IPS DF 6.9 (cell line): ENCODE data around the gene SMIM9.

Experiments used
- DNase-seq: peaks from one replicate; pipeline ENCODE4 v3.0.0-alpha.2; 2013; ENCODE audit warnings: low read depth, low spot score
- H3K27ac ChIP-seq: one replicate; pipeline ENCODE4 v1.5.1; 2013; ENCODE audit warnings: low read length, control low read depth
- H3K27me3 ChIP-seq: 2 replicates; pipeline ENCODE4 v1.6.1; 2013; ENCODE audit warnings: mild to moderate bottlenecking, low read length; ENCODE audit not compliant: control insufficient read depth, insufficient read depth
- H3K36me3 ChIP-seq: 2 replicates; pipeline ENCODE4 v1.6.1; 2013; ENCODE audit warnings: low read length; ENCODE audit not compliant: control insufficient read depth, insufficient read depth
- H3K4me1 ChIP-seq: 2 replicates; pipeline ENCODE4 v1.6.1; 2013; ENCODE audit warnings: low read length; ENCODE audit not compliant: control insufficient read depth, insufficient read depth
- H3K4me3 ChIP-seq: 2 replicates; pipeline ENCODE4 v1.5.1; 2013; ENCODE audit warnings: mild to moderate bottlenecking, low read length
- H3K9me3 ChIP-seq: 2 replicates; pipeline ENCODE4 v1.6.1; 2013; ENCODE audit warnings: low read length, inconsistent platforms; ENCODE audit not compliant: control insufficient read depth, insufficient read depth
- WGBS: extraction: QIAGEN DNeasy Blood & Tissue Kit; methylation state at CpG from one replicate; pipeline ENCODE4 v1.1.7; 2013; ENCODE audit warnings: mixed read lengths, missing lambda C conversion rate; ENCODE audit not compliant: insufficient read length, insufficient coverage; 5-methylcytosine and 5-hydroxymethylcytosine counted together

SMIM9 gene

GRCh38 chrX:154779261-154779660 is 55.2 kb downstream of the SMIM9 start:
- no peaks in the 10 kb centered on the region for H3K9me3 ChIP-seq
- no peak overlapping the region for H3K27ac ChIP-seq
- WGBS: no CpG with 5 or more reads among the region's 4 CpGs
- no peaks in the 10 kb centered on the region for H3K27me3 ChIP-seq
- peaks cover 25% of the 10 kb centered on the region for H3K36me3 ChIP-seq
- H3K4me3 ChIP-seq: no peak overlapping the region
- no peaks in the 10 kb centered on the region for H3K4me1 ChIP-seq
- no peak for DNase-seq

- no peak for DNase-seq
- H3K4me1 ChIP-seq: no peaks in the 10 kb centered on the region
- no CpG with 5 or more reads among the region's 2 CpGs for whole genome bisulfite sequencing
- peaks cover 29% of the 10 kb centered on the region for H3K36me3 ChIP-seq
- no peak overlapping the region for H3K4me3 ChIP-seq
- no peak overlapping the region for H3K27ac ChIP-seq
- H3K27me3 ChIP-seq: no peaks in the 10 kb centered on the region
- no peaks in the 10 kb centered on the region for H3K9me3 ChIP-seq
Measured at GRCh38 chrX:154776753-154777152, 57.7 kb downstream of the SMIM9 start.

GRCh38 chrX:154775419-154776349 is 58.8 kb downstream of the SMIM9 start:
- Histone ChIP-seq H3K4me1 (no peaks in the 10 kb centered on the region), H3K36me3 (peaks cover 29% of the 10 kb centered on the region), H3K27ac (no peak overlapping the region), H3K27me3 (no peaks in the 10 kb centered on the region), H3K4me3 (no peak overlapping the region), H3K9me3 (no peaks in the 10 kb centered on the region)
- no peak for DNase-seq
- WGBS: no CpG with 5 or more reads among the region's 15 CpGs

- Histone ChIP-seq H3K27me3 (no peaks in the 10 kb centered on the region), H3K9me3 (no peaks in the 10 kb centered on the region), H3K4me1 (no peaks in the 10 kb centered on the region), H3K27ac (no peak overlapping the region), H3K4me3 (no peak overlapping the region), H3K36me3 (peaks cover 32% of the 10 kb centered on the region)
- no peak for DNase-seq
- WGBS: no CpG with 5 or more reads among the region's 5 CpGs
Measured at GRCh38 chrX:154774622-154775021, 59.8 kb downstream of the SMIM9 start.
